GM12891 (cell line): ENCODE data around the gene CAMK1D.
"Not testable (repeated sequence)": the region's sequence is repeated elsewhere in the genome, so short reads cannot be mapped to it uniquely, and the experiment has no call there.

Source experiments
- PAX5 ChIP-seq: IDR thresholded peaks from 2 replicates; pipeline ENCODE4 v1.6.1; 2011; ENCODE audit warnings: low read length, moderate library complexity, mild to moderate bottlenecking; ENCODE audit not compliant: insufficient read depth, severe bottlenecking
- POLR2A ChIP-seq: IDR thresholded peaks from 2 replicates; pipeline ENCODE4 v1.6.1; 2011; ENCODE audit warnings: low read depth, low read length, control low read depth
- POLR2AphosphoS5 ChIP-seq: IDR thresholded peaks from 2 replicates; pipeline ENCODE4 v1.6.1; 2011; ENCODE audit warnings: low read depth, low read length, control low read depth
- POU2F2 ChIP-seq: IDR thresholded peaks from 2 replicates; pipeline ENCODE4 v1.6.1; 2011; ENCODE audit warnings: low read depth, mild to moderate bottlenecking, control low read depth, low read length, moderate library complexity
- SPI1 ChIP-seq: IDR thresholded peaks from 2 replicates; pipeline ENCODE4 v1.6.1; 2011; ENCODE audit warnings: low read depth, low read length, control low read depth
- TAF1 ChIP-seq: IDR thresholded peaks from 2 replicates; pipeline ENCODE4 v1.6.1; 2011; ENCODE audit warnings: low read depth, low read length, control low read depth

DNA sequence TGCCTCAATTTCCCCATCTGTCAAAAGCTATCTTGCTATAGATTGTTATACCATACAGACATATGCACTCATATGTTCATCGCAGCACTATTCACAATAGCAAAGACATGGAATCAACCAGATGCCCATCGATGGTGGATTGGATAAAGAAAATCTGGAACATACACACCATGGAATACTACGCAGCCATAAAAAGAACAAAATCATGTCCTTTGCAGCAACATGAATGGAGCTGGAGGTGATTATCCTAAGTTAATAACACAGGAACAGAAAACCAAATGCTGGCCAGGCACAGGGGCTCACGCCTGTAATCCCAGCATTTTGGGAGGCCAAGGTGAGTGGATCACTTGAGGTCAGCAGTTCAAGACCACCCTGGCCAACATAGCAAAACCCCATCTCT lies 14.2 kb upstream of the CAMK1D start:
- not testable (repeated sequence) for TF ChIP-seq POLR2AphosphoS5, TAF1, POLR2A, POU2F2, SPI1, PAX5
